GM12872 (cell line): ENCODE data around the gene FBXO3.

ENCODE experiments used
- TF ChIP-seq, protein P1 (sequence below): IDR thresholded peaks from 3 replicates; pipeline ENCODE4 v1.5.1; 2011; ENCODE audit warnings: low read depth, mild to moderate bottlenecking, low read length, moderate library complexity; ENCODE audit not compliant: insufficient read depth

Gene FBXO3

GRCh38 chr11:33696931-33697638 lies 77.2 kb downstream of the FBXO3 start:
- TF ChIP-seq, protein P1, sequence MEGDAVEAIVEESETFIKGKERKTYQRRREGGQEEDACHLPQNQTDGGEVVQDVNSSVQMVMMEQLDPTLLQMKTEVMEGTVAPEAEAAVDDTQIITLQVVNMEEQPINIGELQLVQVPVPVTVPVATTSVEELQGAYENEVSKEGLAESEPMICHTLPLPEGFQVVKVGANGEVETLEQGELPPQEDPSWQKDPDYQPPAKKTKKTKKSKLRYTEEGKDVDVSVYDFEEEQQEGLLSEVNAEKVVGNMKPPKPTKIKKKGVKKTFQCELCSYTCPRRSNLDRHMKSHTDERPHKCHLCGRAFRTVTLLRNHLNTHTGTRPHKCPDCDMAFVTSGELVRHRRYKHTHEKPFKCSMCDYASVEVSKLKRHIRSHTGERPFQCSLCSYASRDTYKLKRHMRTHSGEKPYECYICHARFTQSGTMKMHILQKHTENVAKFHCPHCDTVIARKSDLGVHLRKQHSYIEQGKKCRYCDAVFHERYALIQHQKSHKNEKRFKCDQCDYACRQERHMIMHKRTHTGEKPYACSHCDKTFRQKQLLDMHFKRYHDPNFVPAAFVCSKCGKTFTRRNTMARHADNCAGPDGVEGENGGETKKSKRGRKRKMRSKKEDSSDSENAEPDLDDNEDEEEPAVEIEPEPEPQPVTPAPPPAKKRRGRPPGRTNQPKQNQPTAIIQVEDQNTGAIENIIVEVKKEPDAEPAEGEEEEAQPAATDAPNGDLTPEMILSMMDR: no peak

GRCh38 chr11:33696411-33696810 lies 77.9 kb downstream of the FBXO3 start:
- TF ChIP-seq, protein P1: no peak

DNA sequence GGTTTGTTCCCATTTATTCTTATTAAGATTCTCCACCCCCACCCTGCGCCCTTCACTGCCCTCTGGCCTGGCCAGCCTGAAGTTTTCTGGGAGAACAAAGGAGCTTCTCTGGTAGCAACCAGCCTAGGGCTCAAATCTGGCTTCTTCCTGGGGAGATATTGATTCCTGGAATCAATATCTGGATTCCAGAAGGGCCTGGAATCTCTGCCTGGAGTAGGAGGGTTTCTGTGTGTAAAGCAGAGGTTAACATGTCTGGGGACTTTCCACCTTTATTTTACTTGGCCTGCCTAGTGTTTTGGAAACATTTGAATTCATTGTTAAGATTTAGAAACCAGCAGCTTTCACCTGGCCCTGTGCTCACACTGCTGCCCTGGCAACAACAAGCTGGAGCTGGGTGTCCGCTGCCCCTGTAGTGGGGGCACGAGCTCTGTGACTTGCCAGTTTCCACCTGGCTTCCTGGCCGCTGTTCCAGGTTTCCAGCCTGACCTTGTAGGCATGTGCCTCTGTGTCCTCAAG lies 79.2 kb downstream of the FBXO3 start:
- TF ChIP-seq, protein P1: no peak

- TF ChIP-seq, protein P1: no peak
These were observed 79.8 kb downstream of the FBXO3 start for GRCh38 chr11:33694346-33695050.

GRCh38 chr11:33692541-33692940 lies 81.8 kb downstream of the FBXO3 start:
- TF ChIP-seq, protein P1: no peak

DNA sequence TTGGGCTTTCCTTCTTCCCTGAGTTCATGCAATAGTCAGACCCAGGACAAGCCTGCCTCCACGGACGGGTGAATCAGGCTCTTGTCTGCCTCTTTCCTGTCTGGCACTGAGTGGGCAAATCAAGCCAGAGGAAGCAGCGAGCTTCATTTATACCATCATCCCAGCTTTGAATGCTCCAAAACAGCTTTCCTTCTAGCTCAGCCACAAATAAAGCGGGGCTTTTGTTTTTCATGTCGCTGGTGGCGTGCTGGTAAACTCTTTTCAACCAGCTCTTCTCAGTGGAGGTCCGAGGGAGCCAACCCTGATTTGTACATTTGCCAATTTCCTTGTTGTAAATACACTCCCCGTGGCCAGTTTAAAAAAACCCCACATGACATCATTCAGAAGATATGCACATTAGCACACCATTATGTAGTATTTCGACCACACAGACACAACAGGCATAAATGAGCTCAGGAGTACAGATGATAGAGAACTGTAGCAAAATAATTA lies 82.3 kb downstream of the FBXO3 start:
- TF ChIP-seq, protein P1: no peak

DNA sequence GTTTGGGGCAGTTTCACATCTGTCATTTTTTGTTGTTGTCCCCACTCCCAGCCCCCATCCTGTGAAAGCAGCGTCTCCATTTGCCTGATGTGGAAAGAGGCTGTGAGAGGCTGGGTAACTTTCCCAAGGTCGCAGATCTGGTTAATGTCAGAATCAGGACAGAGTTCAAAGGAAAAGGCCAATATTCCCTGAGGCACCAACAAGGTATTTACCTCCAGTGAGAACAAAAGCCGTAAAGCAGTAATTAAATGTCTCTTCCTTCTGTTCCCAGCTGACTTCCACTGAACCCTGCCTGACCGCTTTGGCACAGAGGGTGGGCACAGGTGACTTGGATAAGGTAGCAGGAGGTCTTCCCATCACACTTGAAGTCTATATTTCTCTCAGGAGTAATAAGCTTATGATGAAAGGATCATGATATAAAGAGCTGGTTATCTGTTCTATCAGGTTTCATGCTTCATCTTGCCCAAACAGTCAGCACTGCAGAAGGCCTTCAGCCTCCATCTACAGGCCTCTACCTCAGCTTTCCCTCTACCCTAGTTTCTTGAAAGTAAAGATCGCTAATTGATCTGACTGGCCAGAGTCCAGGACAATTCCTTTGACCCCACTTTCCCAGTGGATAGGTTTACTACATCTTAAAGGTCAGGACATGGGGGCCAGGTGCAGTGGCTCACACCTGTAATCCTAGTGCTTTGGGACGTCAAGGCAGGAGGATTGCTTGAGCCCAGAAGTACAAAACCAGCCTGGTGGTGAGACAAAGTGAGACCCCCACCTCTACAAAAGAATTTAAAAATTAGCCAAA lies 83.1 kb downstream of the FBXO3 start:
- TF ChIP-seq, protein P1: no peak
